Measurements from ENCODE around the gene LRRN2. TPM values are rescaled to one million over a fixed set of nuclear protein-coding genes. Genes with fewer than 3 reads are reported as not detected.

The LRRN2 gene
- total and polyA plus RNA-seq, 9 of the 15 experiments (the other 6 are each of a cell fraction or from before 2014, with no cell fraction given) = 0.05 TPM; not detected in 8

DNA sequence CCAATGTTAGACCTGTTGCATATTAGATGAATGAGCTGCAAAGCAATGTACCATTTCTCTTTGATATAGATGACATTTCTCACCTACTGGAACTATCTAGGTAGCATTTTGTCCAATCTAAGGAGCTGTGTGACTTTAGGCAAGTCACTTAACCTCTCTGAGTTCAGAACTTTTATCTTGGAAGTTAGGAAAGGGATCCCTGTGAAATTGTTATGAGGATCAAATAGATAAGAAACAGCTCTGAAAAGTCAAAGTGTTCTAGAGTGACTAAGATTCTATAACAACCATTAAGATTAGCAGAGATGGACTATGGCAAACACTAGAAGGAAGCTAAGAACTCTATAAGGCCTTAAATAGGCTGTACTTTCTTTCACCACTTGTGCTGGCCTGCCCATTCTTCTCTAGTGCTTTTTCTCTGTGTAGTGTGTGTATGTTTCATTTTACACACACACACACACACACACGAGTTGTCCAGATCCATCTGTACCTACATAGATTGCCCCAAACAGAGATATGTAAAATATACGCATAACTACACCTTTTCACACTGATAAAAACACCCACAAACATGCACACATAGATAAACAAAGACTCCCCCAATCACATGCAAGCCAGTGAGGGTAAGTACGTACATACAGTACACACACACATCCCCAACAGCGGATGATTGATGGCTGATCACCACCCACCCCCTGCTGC is 19.4 kb upstream of the LRRN2 start (continued):
- TF ChIP-seq MYC (IDR thresholded peaks at IDR 0.05; ENCODE audit: low read depth, low read length) (peak; percentile 34; the same call in 1 of the 2 replicates), MYC (CRISPR knock-in tag; IDR thresholded peaks at IDR 0.05; ENCODE audit: borderline replicate concordance, low read depth) (no peak), ILK (tag; IDR thresholded peaks at IDR 0.05; ENCODE audit: borderline replicate concordance, low read depth) (no peak), ZNF830 (CRISPR knock-in tag; IDR thresholded peaks at IDR 0.05) (no peak), KDM2B (CRISPR knock-in tag; IDR thresholded peaks at IDR 0.05) (no peak), ESRRA (IDR thresholded peaks at IDR 0.05; ENCODE audit: borderline replicate concordance, low read depth) (no peak), TBL1XR1 (IDR thresholded peaks at IDR 0.05; ENCODE audit: low read length in 2 of 2) (peak; percentile 66 to 67; a peak in 3 of 4 replicates), SNRNP70 (optimal IDR thresholded peaks at IDR 0.05; ENCODE audit: low read depth, low read length) (no peak), IFI16 (CRISPR knock-in tag; IDR thresholded peaks at IDR 0.05) (no peak), ZNF589 (CRISPR knock-in tag; IDR thresholded peaks at IDR 0.05; ENCODE audit: low read depth) (0 out of 2 replicates have a peak, but pooled peaks have one; percentile 72), POLR2H (tag; IDR thresholded peaks at IDR 0.05; ENCODE audit: low read depth) (no peak), PBX2 (CRISPR knock-in tag; IDR thresholded peaks at IDR 0.05; ENCODE audit: low read depth) (peak; percentile 78), PBX2 (tag; conservative IDR thresholded peaks at IDR 0.05; ENCODE audit: low read depth) (peak; percentile 89), MTA2 (IDR thresholded peaks at IDR 0.05; ENCODE audit: low read depth) (peak; percentile 48; the same call in 1 of the 2 replicates), ZFP36 (IDR thresholded peaks at IDR 0.05; ENCODE audit: low read depth, low read length, partially characterized antibody) (peak; percentile 98), FOXM1 (IDR thresholded peaks at IDR 0.05; ENCODE audit: low read depth) (no peak; the same call in 1 of the 2 replicates), FOXM1 (CRISPR knock-in tag; IDR thresholded peaks at IDR 0.05; ENCODE audit: low read depth) (no peak), TEAD2 (tag; IDR thresholded peaks at IDR 0.05) (no peak), ZNF316 (IDR thresholded peaks at IDR 0.05) (no peak), SLC30A9 (CRISPR knock-in tag; IDR thresholded peaks at IDR 0.05) (no peak), NCOR1 (IDR thresholded peaks at IDR 0.05) (peak; percentile 83), ARNT (IDR thresholded peaks at IDR 0.05) (peak in 1 of 2 experiments; percentile 78; a peak in 1 of 4 replicates)
- TF ChIP-seq, protein P1, sequence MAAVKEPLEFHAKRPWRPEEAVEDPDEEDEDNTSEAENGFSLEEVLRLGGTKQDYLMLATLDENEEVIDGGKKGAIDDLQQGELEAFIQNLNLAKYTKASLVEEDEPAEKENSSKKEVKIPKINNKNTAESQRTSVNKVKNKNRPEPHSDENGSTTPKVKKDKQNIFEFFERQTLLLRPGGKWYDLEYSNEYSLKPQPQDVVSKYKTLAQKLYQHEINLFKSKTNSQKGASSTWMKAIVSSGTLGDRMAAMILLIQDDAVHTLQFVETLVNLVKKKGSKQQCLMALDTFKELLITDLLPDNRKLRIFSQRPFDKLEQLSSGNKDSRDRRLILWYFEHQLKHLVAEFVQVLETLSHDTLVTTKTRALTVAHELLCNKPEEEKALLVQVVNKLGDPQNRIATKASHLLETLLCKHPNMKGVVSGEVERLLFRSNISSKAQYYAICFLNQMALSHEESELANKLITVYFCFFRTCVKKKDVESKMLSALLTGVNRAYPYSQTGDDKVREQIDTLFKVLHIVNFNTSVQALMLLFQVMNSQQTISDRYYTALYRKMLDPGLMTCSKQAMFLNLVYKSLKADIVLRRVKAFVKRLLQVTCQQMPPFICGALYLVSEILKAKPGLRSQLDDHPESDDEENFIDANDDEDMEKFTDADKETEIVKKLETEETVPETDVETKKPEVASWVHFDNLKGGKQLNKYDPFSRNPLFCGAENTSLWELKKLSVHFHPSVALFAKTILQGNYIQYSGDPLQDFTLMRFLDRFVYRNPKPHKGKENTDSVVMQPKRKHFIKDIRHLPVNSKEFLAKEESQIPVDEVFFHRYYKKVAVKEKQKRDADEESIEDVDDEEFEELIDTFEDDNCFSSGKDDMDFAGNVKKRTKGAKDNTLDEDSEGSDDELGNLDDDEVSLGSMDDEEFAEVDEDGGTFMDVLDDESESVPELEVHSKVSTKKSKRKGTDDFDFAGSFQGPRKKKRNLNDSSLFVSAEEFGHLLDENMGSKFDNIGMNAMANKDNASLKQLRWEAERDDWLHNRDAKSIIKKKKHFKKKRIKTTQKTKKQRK (IDR thresholded peaks at IDR 0.05; ENCODE audit: borderline replicate concordance, low read depth, low read length) = no peak

All from K562 (cell line).